ENCODE results near the gene AP1G2.

Gene AP1G2

GRCh38 chr14:23566778-23567185, 809 bp downstream of the AP1G2 start:
- TF ChIP-seq CTCF (IDR thresholded peaks at IDR 0.05) = no peak
- Mint-ChIP-seq H3K27ac (no peak overlapping the region), H3K4me1 (peaks cover 42% of the 10 kb centered on the region), H3K9me3 (no peaks in the 10 kb centered on the region), H3K27me3 (ENCODE audit: low read depth, poor library complexity) (no peaks in the 10 kb centered on the region), H3K36me3 (ENCODE audit: low read depth) (peaks cover 12% of the 10 kb centered on the region), H3K4me3 (peak overlapping the region; percentile 98)
- no peak for DNase-seq

GRCh38 chr14:23566112-23566777, 1.3 kb downstream of the AP1G2 start:
- Mint-ChIP-seq H3K4me1 (peaks cover 39% of the 10 kb centered on the region), H3K4me3 (peak overlapping the region; percentile 98), H3K36me3 (ENCODE audit: low read depth) (peaks cover 17% of the 10 kb centered on the region), H3K9me3 (no peaks in the 10 kb centered on the region), H3K27ac (no peak overlapping the region), H3K27me3 (ENCODE audit: low read depth, poor library complexity) (no peaks in the 10 kb centered on the region)
- no peak for TF ChIP-seq CTCF (IDR thresholded peaks at IDR 0.05)
- DNase-seq = no peak

DNA sequence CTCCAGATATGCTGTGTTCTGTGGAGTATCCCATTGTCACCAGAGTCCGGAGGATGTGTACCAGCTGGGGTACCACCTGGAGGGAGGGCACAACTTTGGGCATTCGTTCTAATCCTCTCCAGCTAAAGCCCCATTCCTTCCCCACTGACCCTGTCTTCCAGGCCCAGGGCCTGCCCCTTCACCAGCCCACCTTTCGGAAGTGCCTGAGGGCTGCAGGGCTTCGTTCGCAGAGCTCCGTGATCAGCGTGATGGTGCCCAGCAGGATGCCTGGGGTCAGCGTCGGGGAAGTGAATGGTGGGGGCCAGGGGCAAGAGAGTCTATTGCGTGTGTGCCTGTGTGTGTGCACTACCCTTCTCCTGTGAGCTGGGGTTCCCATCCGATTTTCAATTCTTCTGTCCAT, 2.0 kb downstream of the AP1G2 start:
- Mint-ChIP-seq H3K27me3 (ENCODE audit: low read depth, poor library complexity) (no peaks in the 10 kb centered on the region), H3K36me3 (ENCODE audit: low read depth) (peaks cover 20% of the 10 kb centered on the region), H3K4me3 (no peak overlapping the region), H3K27ac (no peak overlapping the region), H3K9me3 (no peaks in the 10 kb centered on the region), H3K4me1 (peaks cover 39% of the 10 kb centered on the region)
- DNase-seq = no peak
- TF ChIP-seq CTCF (IDR thresholded peaks at IDR 0.05) = no peak

GRCh38 chr14:23564876-23565275, 2.7 kb downstream of the AP1G2 start:
- Mint-ChIP-seq H3K27ac (no peak overlapping the region), H3K9me3 (no peaks in the 10 kb centered on the region), H3K4me3 (no peak overlapping the region), H3K4me1 (peaks cover 35% of the 10 kb centered on the region), H3K36me3 (ENCODE audit: low read depth) (peaks cover 27% of the 10 kb centered on the region), H3K27me3 (ENCODE audit: low read depth, poor library complexity) (no peaks in the 10 kb centered on the region)
- DNase-seq = no peak
- TF ChIP-seq CTCF (IDR thresholded peaks at IDR 0.05) = no peak

- H3K4me3 Mint-ChIP-seq = no peak overlapping the region
- H3K4me1 Mint-ChIP-seq = peaks cover 29% of the 10 kb centered on the region
- H3K27ac Mint-ChIP-seq = no peak overlapping the region
- H3K27me3 Mint-ChIP-seq (ENCODE audit: low read depth, poor library complexity) = no peaks in the 10 kb centered on the region
- H3K36me3 Mint-ChIP-seq (ENCODE audit: low read depth) = peaks cover 27% of the 10 kb centered on the region
- TF ChIP-seq CTCF (IDR thresholded peaks at IDR 0.05) = no peak
- H3K9me3 Mint-ChIP-seq = no peaks in the 10 kb centered on the region
- no peak for DNase-seq
Observed at GRCh38 chr14:23564181-23564812, 3.3 kb downstream of the AP1G2 start.

Measured in nephron progenitor cell (in vitro differentiated cells).